ENCODE data around the gene WDFY3. TPM values are rescaled to one million over a fixed set of nuclear protein-coding genes. Genes with fewer than 3 reads are reported as not detected.
"Not testable (repeated sequence)": the region's sequence is repeated elsewhere in the genome, so short reads cannot be mapped to it uniquely, and the experiment has no call there.

Gene WDFY3
- total and polyA plus RNA-seq, 8 donors, result 3.2 to 163 (median 28.4) TPM

DNA sequence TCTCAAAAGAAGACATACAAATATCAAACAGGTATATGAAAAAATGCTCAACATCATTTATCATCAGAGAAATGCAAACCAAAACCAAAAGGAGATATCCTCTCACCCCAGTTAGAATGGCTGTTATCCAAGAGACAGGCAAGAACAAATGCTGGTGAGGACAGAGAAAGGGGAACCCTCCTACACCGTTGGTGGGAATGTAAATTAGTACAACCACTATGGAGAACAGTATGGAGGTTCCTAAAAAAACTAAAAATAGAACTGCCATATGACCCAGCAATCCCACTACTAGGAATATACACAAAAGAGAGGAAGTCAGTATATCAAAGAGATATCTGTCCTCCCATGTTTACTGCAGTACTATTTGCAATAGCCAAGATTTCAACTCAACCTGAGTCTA lies 300.1 kb downstream of the WDFY3 start:
- Histone ChIP-seq H3K9me3 (no peaks in the 10 kb centered on the region), H3K4me1 (no peaks in the 10 kb centered on the region), H3K36me3 (peaks cover 0 to 53% (median 38%) of the 10 kb centered on the region in 4 donors), H3K27ac (no peak overlapping the region), H3K4me3 (no peak overlapping the region), H3K27me3 (no peaks in the 10 kb centered on the region)
- intact Hi-C loops (cut with DNase I; ENCODE audit: low total_unique reads), result no loop called here
- no peak for DNase-seq
- WGBS, 5 donors, result 78 to 90% (median 81%) methylated on average over 1 of the region's 1 CpG
- TF ChIP-seq, protein P1, sequence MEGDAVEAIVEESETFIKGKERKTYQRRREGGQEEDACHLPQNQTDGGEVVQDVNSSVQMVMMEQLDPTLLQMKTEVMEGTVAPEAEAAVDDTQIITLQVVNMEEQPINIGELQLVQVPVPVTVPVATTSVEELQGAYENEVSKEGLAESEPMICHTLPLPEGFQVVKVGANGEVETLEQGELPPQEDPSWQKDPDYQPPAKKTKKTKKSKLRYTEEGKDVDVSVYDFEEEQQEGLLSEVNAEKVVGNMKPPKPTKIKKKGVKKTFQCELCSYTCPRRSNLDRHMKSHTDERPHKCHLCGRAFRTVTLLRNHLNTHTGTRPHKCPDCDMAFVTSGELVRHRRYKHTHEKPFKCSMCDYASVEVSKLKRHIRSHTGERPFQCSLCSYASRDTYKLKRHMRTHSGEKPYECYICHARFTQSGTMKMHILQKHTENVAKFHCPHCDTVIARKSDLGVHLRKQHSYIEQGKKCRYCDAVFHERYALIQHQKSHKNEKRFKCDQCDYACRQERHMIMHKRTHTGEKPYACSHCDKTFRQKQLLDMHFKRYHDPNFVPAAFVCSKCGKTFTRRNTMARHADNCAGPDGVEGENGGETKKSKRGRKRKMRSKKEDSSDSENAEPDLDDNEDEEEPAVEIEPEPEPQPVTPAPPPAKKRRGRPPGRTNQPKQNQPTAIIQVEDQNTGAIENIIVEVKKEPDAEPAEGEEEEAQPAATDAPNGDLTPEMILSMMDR (IDR thresholded peaks at IDR 0.05), result no peak
- TF ChIP-seq POLR2A (IDR thresholded peaks at IDR 0.05) (no peak), EP300 (IDR thresholded peaks at IDR 0.05) (no peak), POLR2AphosphoS5 (IDR thresholded peaks at IDR 0.05) (no peak)

DNA sequence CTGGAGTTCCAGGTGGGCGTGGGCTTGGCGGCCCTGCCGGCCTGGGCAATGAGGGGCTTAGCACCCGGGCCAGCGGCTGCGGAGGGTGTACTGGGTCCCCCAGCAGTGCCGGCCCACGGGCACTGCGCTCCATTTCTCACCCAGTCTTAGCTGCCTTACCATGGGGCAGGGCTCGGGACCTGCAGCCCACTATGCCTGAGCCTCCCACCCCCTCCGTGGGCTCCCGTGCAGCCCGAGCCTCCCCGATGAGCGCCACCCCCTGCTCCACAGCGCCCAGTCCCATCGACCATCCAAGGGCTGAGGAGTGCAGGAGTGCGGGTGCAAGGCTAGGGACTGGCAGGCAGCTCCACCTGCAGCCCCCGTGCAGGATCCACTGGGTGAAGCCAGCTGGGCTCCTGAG lies 301.7 kb downstream of the WDFY3 start:
- peaks cover 0 to 40% (median 23%) of the 10 kb centered on the region in 4 donors for H3K36me3 ChIP-seq
- H3K4me3 ChIP-seq; H3K4me1 ChIP-seq; H3K27ac ChIP-seq; H3K9me3 ChIP-seq; H3K27me3 ChIP-seq; DNase-seq; intact Hi-C loops (cut with DNase I; ENCODE audit: low total_unique reads): not testable (repeated sequence)
- 96 to 99% (median 97%) methylated on average over 16 to 19 of the region's 19 CpGs for WGBS, 5 donors

DNA sequence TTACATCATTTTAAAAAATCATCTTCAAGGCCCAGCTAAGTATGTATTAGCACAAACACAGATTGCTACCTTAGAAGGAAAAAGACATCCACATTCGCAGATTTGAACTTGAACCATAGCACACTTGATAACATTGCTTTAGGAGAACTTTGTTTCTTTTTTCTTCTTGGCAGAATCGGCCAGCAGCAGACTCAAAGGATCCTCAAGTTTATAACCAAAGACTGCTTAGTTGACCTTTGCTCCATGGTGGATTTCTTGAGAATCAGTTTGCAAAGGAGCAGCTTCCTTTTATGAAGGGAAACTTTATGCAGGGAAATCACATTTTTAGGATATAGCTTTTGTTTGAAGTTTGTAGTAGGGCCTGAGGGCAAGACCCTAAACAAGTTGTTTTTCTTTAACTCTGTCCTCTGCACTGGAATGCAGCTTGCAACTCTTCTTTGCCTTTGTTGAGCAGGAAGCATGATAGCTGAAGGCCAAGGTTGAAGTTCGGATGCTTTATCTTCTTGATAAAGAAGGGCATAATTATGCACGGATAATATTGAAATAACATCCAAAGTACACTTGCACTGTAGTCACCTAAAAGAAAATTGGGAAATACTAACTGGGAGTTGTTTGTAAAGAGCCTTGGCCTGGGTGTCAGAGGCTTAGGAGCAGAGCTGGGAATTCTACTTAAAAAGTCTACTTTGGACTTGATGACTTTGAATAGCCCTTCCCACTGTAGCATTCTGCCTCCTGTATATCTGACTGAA lies 305.1 kb downstream of the WDFY3 start:
- Histone ChIP-seq H3K9me3 (peaks cover 0 to 11% (median 0%) of the 10 kb centered on the region in 4 donors), H3K4me1 (no peaks in the 10 kb centered on the region), H3K27ac (no peak overlapping the region), H3K27me3 (no peaks in the 10 kb centered on the region), H3K36me3 (peaks cover 0 to 11% (median 0%) of the 10 kb centered on the region in 4 donors), H3K4me3 (no peak overlapping the region)
- 28 to 51% (median 31%) methylated on average over 4 of the region's 4 CpGs for WGBS, 5 donors
- TF ChIP-seq POLR2A (IDR thresholded peaks at IDR 0.05), result no peak
- TF ChIP-seq, protein P1 (IDR thresholded peaks at IDR 0.05), result no peak
- no peak for TF ChIP-seq EP300 (IDR thresholded peaks at IDR 0.05)
- no peak for TF ChIP-seq POLR2AphosphoS5 (IDR thresholded peaks at IDR 0.05)
- intact Hi-C loops (cut with DNase I; ENCODE audit: low total_unique reads), result no loop called here
- DNase-seq, result no peak

DNA sequence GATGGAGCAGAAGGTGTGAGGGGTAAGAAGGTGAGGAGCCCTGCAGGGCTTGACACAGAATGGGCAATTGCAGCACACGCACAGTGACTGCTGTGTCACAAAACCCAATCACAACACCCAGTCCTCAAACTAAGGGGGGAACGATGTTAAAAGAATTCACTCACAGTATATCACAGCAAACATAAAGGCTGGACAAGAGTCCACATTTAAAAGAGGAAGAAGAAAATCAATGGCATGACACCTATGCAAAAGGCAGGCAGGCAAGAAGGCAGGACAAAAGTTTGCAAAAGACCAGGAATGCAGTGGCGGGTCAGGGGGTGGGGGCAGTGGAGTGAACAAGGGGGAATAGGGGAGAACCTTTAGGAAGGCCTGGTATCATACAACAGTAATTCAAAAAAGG lies 305.9 kb downstream of the WDFY3 start:
- 74 to 90% (median 83%) methylated on average over 3 of the region's 3 CpGs for WGBS, 5 donors
- no peaks in the 10 kb centered on the region for H3K27me3 ChIP-seq
- H3K36me3 ChIP-seq, result peaks cover 0 to 4% (median 0%) of the 10 kb centered on the region in 4 donors
- H3K27ac ChIP-seq, result no peak overlapping the region
- intact Hi-C loops (cut with DNase I; ENCODE audit: low total_unique reads), result no loop called here
- H3K4me1 ChIP-seq, result no peaks in the 10 kb centered on the region
- H3K9me3 ChIP-seq, result peaks cover 0 to 11% (median 0%) of the 10 kb centered on the region in 4 donors
- no peak for DNase-seq
- H3K4me3 ChIP-seq, result no peak overlapping the region
- TF ChIP-seq, protein P1 (IDR thresholded peaks at IDR 0.05), result no peak
- no peak for TF ChIP-seq POLR2A (IDR thresholded peaks at IDR 0.05)
- TF ChIP-seq EP300 (IDR thresholded peaks at IDR 0.05), result no peak
- TF ChIP-seq POLR2AphosphoS5 (IDR thresholded peaks at IDR 0.05), result no peak

DNA sequence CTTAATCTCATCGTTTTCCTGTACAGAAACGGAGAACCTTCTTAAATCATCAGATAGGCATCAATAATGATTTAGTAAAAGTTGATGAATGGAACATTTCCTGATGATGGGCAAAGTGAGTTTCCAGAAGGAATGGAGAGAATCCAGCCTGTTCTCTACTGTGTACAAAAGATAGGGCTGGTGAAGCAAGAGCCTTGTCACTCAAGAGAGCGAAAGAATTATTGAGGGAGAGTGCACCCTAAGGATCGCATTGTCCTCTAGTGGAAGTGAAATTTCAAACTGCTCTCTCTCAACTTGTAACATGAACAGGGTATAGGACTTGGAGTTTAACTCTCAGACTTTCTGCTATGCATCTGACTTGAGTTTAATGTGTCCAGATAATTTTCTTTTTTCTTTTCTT lies 314.0 kb downstream of the WDFY3 start:
- Histone ChIP-seq H3K9me3 (peaks cover 0 to under 1% (median 0%) of the 10 kb centered on the region in 4 donors), H3K27ac (no peak overlapping the region), H3K27me3 (no peaks in the 10 kb centered on the region), H3K4me1 (peaks cover 0 to 15% (median 6%) of the 10 kb centered on the region in 4 donors), H3K36me3 (no peaks in the 10 kb centered on the region), H3K4me3 (no peak overlapping the region)
- TF ChIP-seq POLR2A (IDR thresholded peaks at IDR 0.05), result no peak
- TF ChIP-seq, protein P1 (IDR thresholded peaks at IDR 0.05), result no peak
- TF ChIP-seq EP300 (IDR thresholded peaks at IDR 0.05), result no peak
- TF ChIP-seq POLR2AphosphoS5 (IDR thresholded peaks at IDR 0.05), result no peak
- no peak for DNase-seq
- WGBS, 5 donors, result 90 to 96% (median 95%) methylated on average over 4 of the region's 4 CpGs
- intact Hi-C loops (cut with DNase I; ENCODE audit: low total_unique reads), result no loop called here

Measured in stomach (tissue), 9 donors.